RKO (cell line): ENCODE results near the gene RNF130.
"Not testable (repeated sequence)": the region's sequence is repeated elsewhere in the genome, so short reads cannot be mapped to it uniquely, and the experiment has no call there.

Experiments
- DNase-seq: peaks from one replicate; pipeline ENCODE4 v3.0.0-alpha.2; 2016; ENCODE audit warnings: low spot score

The RNF130 gene

DNA sequence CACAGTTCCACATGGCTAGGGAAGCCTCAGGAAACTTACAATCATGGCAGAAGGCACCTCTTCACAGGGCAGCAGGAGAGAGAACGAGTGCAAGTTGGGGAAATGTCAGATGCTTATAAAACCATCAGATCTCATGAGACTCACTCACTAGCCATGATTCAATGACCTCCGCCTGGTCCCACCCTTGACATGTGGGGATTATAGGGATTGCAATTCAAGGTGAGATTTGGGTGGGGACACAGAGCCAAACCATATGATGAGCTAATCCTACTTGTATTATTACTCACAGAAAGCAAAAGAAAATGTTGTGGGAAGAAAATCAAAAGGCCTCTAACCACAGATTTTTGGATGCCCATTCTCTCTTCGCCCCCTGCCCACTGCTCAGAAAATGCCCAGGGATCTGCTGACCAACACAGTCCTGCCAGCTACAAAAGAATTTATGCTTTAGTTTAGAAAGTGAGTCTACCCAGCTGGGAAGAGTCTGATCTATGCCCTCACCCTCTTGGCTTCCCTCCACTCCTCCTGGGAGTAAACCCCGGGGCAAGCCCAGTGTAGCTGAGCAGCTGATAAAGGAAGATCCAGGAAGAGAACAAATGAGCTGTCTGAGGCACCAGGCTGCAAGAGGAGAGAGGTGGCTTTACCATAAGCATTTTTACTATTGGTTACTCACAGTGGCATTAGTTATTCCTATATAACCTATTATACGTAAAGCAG is 53.1 kb downstream of the RNF130 start:
- no peak for DNase-seq

DNA sequence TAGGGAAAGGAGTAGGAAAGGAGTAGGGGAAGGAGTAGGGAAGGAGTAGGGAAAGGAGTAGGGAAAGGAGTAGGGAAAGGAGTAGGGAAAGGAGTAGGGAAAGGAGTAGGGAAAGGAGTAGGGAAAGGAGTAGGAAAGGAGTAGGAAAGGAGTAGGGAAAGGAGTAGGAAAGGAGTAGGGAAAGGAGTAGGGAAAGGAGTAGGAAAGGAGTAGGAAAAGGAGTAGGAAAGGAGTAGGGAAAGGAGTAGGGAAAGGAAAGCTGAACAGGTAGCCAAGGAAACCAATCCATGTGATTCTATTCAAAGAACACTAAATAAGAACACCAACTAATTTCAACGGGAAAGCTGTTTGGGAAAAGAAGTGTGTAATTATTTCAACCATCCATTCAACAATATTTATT is 56.0 kb downstream of the RNF130 start:
- DNase-seq = not testable (repeated sequence)

DNA sequence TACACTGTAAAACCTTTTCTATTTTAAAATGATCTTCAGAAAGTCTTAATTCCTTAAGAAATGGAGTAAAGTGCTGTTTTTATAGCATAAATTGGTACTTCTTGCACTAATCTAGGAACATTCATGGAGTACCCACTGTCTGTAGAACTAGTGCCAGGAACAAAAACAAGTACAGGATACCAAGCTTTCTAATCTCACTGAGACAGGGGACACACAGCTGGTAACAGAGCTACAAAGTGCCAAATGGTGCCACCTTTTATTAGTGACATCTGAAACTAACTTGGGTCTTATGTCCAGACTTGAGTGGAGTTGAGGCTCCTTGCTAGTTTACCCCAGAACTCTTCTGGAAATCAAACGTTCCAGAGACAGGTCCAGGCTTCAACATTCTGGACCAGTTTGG is 57.9 kb downstream of the RNF130 start:
- no peak for DNase-seq

DNA sequence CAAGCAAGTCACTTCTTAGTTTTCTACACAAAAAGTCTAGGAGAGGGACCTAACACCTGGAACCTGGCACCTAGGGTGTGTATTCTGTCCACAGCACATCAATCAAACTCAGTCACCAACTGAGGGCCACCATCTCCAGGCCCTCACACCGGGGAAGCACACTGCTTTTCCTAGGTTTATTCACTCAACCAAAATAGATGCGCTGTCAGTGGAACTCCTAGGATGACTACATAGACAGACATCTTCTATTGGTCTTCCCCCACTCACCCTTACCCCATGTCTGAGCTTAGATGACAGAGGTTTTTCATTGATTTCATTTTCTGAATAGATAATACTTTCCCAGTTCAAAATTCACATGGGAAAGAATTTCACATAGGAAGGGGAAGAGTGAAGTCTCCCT is 59.2 kb downstream of the RNF130 start:
- DNase-seq = no peak

DNA sequence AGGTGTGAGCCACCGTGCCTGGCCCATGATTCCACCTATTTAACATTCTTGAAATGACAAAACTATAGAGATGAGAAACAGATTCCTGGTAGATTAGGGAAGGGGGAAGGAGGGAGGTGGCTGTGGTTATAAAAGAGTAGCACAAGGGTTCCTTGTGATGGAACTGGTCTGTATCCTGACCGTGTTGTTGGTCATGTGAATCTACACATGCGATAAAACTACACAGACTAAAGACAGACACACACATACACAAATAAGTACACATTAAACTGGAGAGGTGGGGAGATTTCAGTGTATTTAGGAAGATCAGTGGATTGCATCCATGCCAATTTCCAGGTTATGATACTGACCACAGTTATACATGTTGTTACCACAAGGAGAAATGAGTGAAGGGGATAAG is 60.9 kb downstream of the RNF130 start:
- DNase-seq = no peak

DNA sequence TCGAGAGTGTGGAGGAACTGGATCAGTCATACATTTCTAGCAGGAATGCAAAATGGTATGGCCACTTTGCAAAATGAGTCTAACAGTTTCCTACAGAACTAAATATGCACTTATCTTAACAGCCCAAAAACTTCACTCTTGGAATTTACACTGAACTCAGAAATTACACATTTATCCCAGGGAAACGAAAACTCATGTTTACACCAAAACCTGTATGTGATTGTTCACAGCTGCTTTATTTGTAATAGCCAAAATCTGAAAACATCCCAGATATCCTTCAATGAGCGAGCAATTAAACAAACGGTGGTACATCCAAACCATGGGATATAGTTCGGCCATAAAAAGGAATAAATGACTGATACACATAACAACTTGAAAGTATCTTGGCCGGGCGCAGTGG is 62.0 kb downstream of the RNF130 start:
- no peak for DNase-seq

DNA sequence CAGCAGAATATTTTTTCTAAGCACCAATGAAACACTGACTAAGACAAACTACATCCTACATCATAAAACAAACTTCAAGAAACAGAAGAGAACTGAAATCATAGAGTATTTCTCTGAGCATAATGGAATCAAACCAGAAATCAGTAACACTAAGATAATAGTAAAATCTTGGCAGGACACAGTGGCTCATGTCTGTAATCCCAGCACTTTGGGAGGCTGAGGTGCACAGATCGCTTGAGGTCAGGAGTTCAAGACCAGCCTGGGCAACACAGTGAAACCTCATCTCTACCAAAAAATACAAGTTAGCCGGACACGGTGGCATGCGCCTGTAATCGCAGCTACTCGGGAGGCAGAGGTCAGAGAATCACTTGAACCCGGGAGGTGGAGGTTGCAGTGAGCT is 63.1 kb downstream of the RNF130 start:
- DNase-seq = no peak

DNA sequence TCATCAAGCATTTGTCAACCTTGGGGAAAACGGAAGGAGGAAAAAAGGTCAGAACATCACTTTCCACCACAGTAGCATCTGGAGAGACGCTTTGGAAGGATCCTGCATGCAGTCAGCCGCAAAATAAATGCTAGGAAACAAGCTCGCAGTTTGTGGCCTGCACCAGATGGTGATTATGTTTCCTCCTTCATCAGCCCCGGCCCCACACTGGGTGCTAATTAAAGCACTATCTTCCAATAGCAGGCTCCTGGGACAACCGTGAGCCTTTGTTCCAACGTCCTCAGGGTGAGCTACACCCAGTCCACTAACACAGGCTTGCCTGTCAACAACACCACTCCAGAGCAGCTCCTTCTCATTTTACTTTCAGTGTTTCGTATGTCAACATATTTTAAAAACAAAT is 64.0 kb downstream of the RNF130 start:
- no peak for DNase-seq

DNA sequence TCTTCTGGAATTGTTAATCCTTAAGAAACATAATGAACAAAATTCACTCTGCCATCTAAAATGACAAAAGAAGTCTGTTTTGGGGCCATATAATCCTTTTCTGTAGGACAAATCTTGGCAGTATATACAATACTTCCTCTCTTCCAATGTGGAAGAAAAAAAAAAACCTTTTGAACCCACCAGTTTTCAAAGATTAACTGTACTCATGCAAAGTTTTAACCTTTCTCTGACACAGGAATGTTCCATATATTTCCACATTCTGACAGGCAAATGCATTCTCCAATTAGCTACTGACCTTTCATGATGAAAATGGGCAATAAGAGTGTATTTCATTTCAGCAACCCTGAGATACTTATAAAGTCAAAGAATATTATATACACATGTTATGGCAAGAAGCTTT is 65.4 kb downstream of the RNF130 start:
- no peak for DNase-seq

DNA sequence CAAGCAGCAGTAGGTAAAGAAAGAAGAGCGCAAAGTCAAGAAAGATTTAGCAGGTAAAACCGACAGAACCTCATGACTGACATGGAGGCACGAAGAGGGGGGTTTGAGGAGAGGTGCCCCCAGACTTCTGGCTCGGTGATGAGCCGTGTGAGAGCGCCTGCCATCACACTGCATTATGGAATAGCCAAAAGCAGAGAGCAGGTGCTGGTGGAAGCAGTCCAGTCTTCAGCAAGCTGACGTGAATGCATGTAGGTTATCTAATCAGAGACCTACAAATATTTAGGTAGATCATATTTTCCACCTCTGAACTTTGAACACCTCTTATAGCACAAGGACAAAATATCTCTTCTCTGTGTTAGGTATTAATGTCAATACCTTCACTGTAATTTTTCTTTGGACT is 68.4 kb downstream of the RNF130 start:
- no peak for DNase-seq

DNA sequence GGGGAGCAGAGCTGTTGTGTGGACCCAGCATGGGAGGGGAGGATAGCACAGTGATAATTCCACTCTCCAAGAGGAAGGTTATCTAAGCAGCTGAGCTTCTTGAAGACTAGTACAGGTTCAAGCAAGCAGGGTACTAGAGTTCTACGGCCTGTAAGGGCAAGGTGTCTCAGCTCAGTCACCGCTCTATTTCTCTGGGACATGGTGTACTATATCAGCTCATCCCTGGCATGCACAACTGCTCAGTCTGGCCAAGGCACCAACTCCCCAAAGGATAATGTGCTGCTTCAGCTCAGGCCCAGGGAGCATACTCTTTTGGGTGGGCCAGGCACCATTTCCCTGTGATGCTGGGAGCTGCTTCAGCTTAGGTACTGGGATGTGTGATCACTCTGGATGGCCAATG is 69.8 kb downstream of the RNF130 start:
- no peak for DNase-seq

DNA sequence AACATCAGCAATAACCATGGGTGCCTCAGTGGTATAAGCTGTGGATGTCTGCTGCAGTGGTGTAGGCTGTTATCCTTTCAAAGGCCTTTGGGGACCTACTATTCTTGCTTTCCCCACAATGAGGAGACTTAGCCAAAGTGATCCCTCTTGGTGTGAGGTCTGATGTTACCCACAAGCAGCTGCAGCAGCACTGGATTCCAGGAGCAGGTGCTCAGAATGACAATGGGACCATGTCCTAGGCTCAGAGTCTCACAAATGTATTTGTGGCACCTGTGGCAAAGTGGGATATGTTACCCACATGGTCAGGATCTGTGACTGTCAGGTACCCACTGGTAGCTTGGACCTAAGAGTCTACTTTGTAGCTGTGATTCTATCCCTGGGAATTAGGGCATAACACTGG is 70.4 kb downstream of the RNF130 start:
- DNase-seq = no peak

DNA sequence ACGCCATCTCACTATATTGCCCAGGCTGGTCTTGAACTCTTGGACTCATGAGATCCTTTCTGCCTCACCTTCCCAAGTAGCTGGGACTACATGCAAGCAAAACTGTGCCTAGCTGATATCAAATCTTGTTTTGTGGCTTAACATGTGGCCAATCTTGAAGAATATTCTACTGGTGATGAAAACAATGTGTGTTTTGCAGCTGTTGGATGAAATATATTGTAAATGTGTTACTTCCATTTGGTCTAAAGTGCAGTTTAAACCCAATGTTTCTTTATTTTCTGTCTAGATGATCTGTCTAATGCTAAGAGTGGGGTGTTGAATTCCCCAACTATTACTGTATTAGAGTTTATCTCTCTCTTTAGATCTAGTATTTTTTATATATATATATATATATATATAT is 73.1 kb downstream of the RNF130 start:
- DNase-seq = no peak

DNA sequence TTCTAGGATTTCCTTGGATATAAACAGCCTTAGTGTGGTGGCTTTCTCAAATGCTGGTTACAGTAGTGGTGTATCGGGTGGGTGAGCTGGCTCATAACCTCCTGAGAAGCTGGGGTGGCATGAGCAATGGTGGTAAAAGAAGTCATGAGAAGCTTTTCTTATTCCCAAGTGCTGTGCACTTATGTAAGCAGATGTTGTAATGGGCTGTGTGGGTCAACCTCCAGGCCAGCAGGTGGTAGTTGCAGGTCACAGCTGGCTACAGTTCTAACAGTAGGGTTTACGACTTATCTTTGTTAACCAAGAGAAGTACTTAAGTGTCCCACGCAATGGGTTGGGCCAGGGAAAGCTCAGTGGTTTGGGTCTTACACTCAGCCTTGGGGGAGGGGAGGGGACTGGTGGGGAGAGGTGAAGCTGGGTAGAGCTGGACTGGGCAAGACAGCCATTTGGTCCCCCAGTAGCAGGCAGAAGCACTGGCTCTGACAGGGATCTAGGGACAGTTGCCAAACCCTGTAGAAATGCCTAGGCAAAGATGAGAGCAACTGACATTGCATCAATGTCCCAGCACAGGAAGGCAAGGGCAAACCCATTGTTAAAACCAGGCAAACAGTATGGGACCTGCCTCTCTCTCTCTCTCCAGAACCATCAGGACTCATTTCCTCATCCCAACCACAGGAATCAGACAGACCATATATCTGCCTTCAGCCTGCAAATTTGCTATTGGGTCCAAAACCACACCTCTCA is 76.8 kb downstream of the RNF130 start:
- no peak for DNase-seq

DNA sequence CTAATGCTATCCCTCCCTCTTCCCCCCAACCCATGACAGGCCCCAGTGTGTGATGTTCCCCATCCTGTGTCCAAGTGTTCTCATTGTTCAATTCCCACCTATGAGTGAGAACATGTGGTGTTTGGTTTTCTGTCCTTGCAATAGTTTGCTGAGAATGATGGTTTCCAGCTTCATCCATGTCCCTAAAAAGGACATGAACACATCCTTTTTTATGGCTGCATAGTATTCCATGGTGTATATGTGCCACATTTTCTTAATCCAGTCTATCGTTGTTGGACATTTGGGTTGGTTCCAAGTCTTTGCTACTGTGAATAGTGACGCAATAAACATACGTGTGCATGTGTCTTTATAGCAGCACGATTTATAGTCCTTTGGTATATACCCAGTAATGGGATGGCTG is 78.7 kb downstream of the RNF130 start:
- DNase-seq = not testable (repeated sequence)

DNA sequence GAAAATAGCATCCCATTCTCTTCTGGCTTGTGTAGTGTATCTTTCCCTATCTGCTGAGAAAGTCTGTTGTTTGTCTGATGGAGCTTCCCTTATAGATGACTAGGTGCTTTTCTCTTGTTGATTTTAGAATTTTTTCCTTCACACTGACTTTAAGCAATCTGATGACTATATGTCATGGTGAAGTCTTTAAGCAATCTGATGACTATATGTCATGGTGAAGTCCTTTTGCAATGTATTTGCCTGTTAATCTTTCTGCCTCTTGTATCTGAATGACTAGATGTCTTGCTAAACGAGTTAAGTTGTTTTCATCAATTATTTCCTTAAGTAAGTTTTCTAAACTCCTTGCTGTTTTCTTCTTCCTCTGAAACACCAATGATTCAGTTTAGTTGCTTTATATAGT is 80.5 kb downstream of the RNF130 start:
- no peak for DNase-seq

DNA sequence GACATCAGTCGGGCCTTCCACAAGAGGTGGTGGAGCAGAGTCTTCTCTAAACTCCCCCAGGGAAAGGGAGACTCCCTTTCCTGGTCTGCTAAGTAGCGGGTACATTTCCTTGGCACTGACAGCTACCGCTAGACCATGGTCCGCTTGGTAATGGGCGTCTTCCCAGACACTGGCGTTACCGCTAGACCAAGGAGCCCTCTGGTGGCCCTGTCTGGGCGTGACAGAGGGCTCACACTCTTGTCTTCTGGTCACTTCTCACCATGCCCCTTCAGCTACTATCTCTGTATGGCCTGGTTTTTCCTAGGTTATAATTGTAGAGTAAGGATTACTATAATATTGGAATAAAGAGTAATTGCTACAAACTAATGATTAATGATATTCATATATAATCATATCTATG is 81.0 kb downstream of the RNF130 start:
- not testable (repeated sequence) for DNase-seq

DNA sequence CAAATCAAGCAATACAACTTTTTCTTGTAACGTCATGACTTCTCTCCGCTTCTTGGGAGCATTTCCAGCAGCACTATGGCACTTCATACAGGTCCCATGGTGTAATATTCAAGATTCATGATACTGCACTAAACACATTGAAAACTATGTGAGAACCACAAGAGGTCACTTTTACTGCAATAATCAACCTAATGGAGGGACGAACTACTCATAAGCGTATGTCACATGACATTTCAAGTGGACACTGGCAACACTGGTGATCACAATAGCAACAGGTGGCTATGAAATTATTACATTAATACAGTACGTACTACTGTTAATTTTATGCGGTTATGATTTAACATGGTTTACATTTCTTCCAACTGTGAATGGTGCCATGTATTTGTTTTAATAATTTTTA is 85.2 kb downstream of the RNF130 start:
- DNase-seq = peak; percentile 3

DNA sequence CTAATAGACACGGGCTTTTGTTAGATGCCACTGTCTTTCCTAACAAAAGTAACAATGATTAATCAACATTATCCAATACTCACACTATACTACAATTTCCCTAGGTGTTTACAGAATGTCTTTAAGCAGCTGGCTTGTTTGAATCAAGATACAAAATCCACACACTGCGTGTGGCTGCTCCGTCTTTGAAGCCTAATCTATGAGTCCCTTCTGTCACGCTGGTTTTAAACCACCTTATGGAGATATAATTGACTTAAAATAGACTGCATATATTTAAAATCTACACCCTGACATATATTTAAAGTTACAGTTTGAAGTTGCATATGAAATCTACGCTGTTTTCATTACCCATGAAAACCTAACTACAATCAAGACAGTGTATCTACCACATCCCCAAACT is 89.9 kb downstream of the RNF130 start:
- DNase-seq = no peak

DNA sequence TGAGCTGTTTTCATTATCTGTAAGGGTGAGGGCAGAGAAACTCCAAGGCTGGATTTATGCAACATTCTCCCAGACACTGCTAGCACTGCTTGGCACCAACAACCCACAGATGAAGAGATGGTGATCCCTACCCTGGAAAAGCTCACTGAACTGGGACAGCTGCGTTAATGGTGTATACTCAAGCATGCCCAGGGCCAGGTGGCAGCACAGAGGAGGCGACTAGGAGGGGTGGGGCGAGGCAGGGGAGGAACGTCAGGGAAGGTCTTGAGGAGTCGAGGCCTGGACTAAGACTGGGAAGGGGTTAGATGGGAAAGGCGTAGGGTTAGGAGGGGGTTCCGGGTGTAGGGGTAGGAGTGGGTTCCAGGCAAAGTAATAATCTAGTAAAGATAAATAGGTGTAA is 90.8 kb downstream of the RNF130 start:
- DNase-seq = no peak

DNA sequence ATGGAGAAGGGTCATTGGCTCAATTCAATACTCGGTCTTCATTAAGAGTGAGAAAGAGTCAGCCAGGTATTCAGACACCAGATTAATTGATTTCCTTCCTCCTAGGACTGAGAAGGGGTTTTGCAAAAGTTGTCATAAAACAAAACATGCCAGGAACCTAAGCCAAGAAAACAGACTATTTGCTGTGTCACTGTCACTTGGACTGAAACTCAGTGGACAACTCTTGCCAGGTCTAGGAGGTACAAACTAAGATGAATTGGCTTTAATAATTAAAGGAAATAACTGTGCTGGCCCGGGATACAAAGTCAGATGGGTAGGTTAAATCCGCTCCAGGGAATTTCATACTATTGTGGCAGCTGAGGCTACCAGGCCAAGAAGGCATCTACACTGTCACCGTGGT is 92.8 kb downstream of the RNF130 start:
- no peak for DNase-seq

DNA sequence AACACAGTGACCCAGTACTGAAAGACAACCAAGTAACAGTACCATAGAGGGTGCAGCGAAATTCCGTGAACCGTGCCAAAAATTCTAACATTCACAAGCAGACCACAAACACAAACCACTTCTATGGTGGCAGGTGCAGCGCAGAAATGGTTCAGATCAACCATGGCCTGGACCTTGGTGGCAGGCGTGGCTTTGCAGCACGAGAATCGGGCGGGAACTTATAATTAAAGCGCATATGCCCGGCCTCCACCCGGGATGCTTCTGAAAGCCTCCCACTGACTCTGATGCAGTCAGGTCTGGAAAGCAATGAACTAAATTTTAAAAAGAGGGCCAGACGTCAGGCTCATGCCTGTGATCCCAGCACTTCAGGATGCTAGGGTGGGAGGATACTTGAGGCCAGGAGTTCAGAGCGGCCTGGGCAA is 95.8 kb downstream of the RNF130 start:
- no peak for DNase-seq

DNA sequence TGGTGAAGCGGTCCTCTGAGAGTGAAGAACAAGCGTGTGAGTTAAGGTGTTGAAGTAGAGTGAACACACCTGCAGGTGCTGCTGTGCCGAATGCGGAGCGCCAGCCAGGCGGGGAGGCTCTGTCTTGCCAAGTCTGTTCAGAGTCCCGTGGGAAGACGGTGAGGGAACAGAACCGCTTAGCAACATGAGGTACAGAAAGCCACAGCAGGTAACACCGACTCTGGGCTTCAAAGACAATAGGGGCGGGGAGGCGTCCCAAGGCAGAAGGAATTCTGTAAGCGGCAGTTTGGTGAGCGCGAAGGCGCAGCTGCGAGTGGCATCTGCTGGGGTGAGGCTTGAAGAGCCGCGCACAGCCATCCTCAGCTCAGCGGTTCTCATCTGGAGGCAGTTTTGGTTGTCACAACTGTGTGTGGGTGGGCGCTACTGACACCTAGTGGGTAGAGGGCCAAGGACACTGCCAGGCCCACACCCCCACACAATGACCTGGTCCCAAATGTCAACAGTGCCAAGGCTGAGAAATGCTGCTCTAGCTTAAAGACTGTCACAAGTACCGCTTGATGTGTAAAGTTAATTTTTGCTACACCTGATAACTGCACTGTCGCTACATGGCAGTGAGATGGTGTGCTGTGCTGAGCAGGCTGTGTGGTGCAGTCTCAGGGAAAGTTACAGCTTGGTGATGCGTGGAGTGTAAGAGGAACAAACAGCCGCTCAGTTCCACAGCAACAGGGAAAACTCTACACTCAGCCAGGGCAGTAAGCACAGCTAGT is 96.4 kb downstream of the RNF130 start:
- DNase-seq = peak; percentile 20
